OCI-LY1 (cell line): ENCODE data around the gene CACUL1.

Experiments used
- H2AFZ ChIP-seq: fragments of 200-600 bp; sonication (generic), shearing (Covaris generic); 2 replicates; pipeline ENCODE4 v1.6.0; 2014; ENCODE audit warnings: antibody characterized with exemption, mild to moderate bottlenecking, low read length
- H3F3A ChIP-seq: fragments of 200-600 bp; sonication (generic), shearing (Covaris generic); 2 replicates; pipeline ENCODE4 v1.6.0; 2014; ENCODE audit warnings: mild to moderate bottlenecking, antibody characterized with exemption, low read length, moderate library complexity; ENCODE audit not compliant: insufficient read depth
- H3K27ac ChIP-seq: fragments of 200-600 bp; sonication (generic); 2 replicates; pipeline ENCODE4 v1.5.1; 2014; ENCODE audit warnings: low read length, mixed run types, mild to moderate bottlenecking, low read depth; ENCODE audit not compliant: poor library complexity, severe bottlenecking
- H3K27me3 ChIP-seq: fragments of 200-600 bp; sonication (generic); 2 replicates; pipeline ENCODE4 v1.6.0; 2014; ENCODE audit warnings: antibody characterized with exemption, mild to moderate bottlenecking, low read length, moderate library complexity; ENCODE audit not compliant: insufficient read depth
- H3K36me3 ChIP-seq: fragments of 200-600 bp; sonication (generic); 2 replicates; pipeline ENCODE4 v1.6.1; 2014; ENCODE audit warnings: mild to moderate bottlenecking, antibody characterized with exemption, low read length, moderate library complexity, mixed read lengths; ENCODE audit not compliant: insufficient read depth
- H3K4me1 ChIP-seq: fragments of 200-600 bp; sonication (generic); 2 replicates; pipeline ENCODE4 v1.5.1; 2014; ENCODE audit warnings: mild to moderate bottlenecking, low read length, moderate library complexity; ENCODE audit not compliant: insufficient read depth, severe bottlenecking
- H3K4me2 ChIP-seq: fragments of 200-600 bp; sonication (generic), shearing (Covaris generic); 2 replicates; pipeline ENCODE4 v1.6.1; 2014; ENCODE audit warnings: low read length
- H3K4me3 ChIP-seq: fragments of 200-600 bp; sonication (generic); 2 replicates; pipeline ENCODE4 v1.5.1; 2014; ENCODE audit warnings: low read length, low read depth, mild to moderate bottlenecking, mixed read lengths; ENCODE audit not compliant: poor library complexity, severe bottlenecking
- H3K79me2 ChIP-seq: fragments of 200-600 bp; shearing (Covaris generic); 2 replicates; pipeline ENCODE4 v1.6.1; 2016; ENCODE audit warnings: mixed run types, low read length, mixed read lengths; ENCODE audit not compliant: insufficient read depth
- H3K9ac ChIP-seq: fragments of 200-600 bp; sonication (generic), shearing (Covaris generic); 2 replicates; pipeline ENCODE4 v1.6.1; 2014; ENCODE audit warnings: mild to moderate bottlenecking, low read length, mixed read lengths
- H3K9me2 ChIP-seq: fragments of 200-600 bp; sonication (generic), shearing (Covaris generic); 2 replicates; pipeline ENCODE4 v1.6.1; 2014; ENCODE audit warnings: low read depth, mild to moderate bottlenecking, low read length, mixed read lengths
- H3K9me3 ChIP-seq: fragments of 200-600 bp; shearing (Covaris generic); 2 replicates; pipeline ENCODE4 v1.6.1; 2014; ENCODE audit warnings: low read length, mixed read lengths
- H4K20me1 ChIP-seq: fragments of 200-600 bp; sonication (generic), shearing (Covaris generic); 2 replicates; pipeline ENCODE4 v1.6.0; 2016; ENCODE audit warnings: mild to moderate bottlenecking, low read length; ENCODE audit not compliant: insufficient read depth
- EZH2 ChIP-seq: fragments of 200-600 bp; sonication (generic), shearing (Covaris generic); IDR thresholded peaks from 2 replicates; pipeline ENCODE4 v1.8.0; 2017; ENCODE audit warnings: borderline replicate concordance, mixed run types, mild to moderate bottlenecking, antibody characterized with exemption, low read length, moderate library complexity, mixed read lengths
- TF ChIP-seq, protein P1 (sequence below): fragments of 200-600 bp; sonication (generic), shearing (Covaris generic); IDR thresholded peaks from 2 replicates; pipeline ENCODE4 v1.5.1; 2017; ENCODE audit warnings: mild to moderate bottlenecking, antibody characterized with exemption, low read length, moderate library complexity, mixed read lengths

The CACUL1 gene

DNA sequence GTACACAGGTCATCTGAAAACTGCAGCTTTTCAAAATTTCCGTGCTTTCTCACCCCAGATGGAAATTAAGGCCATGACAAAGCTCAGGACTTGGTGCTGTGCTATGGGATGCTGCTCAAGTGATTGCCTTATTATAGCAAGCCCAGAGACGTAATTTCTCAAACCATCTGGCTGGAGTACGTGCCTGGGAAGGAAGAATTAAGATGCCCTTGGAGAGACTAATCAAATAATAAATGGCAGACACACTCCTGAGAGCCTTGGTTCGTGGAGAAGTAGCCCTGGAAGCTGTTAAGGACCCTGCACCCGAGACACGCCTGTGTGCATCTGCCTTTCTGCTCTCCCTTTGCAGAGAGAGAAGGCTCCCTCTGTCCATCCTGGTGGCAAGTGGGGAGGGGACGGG lies 121.0 kb downstream of the CACUL1 start:
- Histone ChIP-seq H3K9me3 (no peaks in the 10 kb centered on the region), H3K36me3 (no peaks in the 10 kb centered on the region), H3K9me2 (no peaks in the 10 kb centered on the region), H3K4me2 (no peak overlapping the region), H4K20me1 (no peaks in the 10 kb centered on the region), H3K4me1 (no peaks in the 10 kb centered on the region), H3K79me2 (no peaks in the 10 kb centered on the region), H3K9ac (no peak overlapping the region), H3K27me3 (no peaks in the 10 kb centered on the region), H2AFZ (no peak overlapping the region), H3K4me3 (no peak overlapping the region), H3K27ac (no peak overlapping the region), H3F3A (no peaks in the 10 kb centered on the region)
- no peak for TF ChIP-seq EZH2
- TF ChIP-seq, protein P1, sequence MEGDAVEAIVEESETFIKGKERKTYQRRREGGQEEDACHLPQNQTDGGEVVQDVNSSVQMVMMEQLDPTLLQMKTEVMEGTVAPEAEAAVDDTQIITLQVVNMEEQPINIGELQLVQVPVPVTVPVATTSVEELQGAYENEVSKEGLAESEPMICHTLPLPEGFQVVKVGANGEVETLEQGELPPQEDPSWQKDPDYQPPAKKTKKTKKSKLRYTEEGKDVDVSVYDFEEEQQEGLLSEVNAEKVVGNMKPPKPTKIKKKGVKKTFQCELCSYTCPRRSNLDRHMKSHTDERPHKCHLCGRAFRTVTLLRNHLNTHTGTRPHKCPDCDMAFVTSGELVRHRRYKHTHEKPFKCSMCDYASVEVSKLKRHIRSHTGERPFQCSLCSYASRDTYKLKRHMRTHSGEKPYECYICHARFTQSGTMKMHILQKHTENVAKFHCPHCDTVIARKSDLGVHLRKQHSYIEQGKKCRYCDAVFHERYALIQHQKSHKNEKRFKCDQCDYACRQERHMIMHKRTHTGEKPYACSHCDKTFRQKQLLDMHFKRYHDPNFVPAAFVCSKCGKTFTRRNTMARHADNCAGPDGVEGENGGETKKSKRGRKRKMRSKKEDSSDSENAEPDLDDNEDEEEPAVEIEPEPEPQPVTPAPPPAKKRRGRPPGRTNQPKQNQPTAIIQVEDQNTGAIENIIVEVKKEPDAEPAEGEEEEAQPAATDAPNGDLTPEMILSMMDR, result no peak

DNA sequence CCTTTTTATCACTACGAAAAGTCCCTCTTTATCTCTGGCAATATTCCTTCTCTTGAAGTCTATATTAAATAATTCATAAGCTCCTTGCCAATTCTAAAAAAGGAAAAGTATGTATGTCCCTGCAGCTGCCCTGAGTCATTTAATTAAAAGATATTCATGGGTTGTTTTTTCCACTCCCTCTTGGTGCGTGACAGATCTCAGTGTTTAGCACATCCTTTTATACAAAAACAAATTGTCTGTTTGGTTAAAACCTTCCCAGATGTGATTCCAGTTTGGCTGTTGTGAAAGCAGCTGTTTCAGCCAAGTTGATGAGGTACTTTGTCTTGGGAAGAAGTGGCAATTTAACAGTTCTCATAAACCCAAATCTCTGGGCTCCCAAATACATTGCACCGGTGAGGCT lies 125.6 kb downstream of the CACUL1 start:
- Histone ChIP-seq H3K9ac (no peak overlapping the region), H3K9me2 (no peaks in the 10 kb centered on the region), H3F3A (no peaks in the 10 kb centered on the region), H3K27me3 (no peaks in the 10 kb centered on the region; the same call in 1 of the 2 replicates), H3K36me3 (no peaks in the 10 kb centered on the region), H3K4me3 (no peak overlapping the region), H3K27ac (no peak overlapping the region), H4K20me1 (no peaks in the 10 kb centered on the region), H3K9me3 (no peaks in the 10 kb centered on the region), H3K4me1 (no peaks in the 10 kb centered on the region), H2AFZ (no peak overlapping the region), H3K79me2 (no peaks in the 10 kb centered on the region), H3K4me2 (no peak overlapping the region)
- no peak for TF ChIP-seq EZH2

DNA sequence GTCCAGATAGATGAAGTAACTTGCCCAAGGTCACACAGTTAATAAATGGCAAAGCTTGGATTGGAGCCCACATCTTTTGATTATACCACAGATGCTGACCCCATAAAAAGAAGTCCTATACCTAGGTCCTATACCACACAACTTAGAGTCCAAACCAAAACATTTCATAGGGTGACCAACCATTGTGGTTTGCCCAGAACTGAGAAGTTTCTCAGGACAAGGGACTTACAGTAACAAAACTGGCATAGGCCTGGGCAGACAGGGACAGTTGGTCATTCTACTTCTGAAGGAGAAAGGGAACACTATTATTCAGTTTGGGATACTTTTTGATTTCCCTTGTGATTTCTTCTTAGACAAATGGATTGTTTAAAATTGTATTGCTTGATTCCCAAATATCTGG lies 126.4 kb downstream of the CACUL1 start:
- no peak for TF ChIP-seq EZH2
- TF ChIP-seq, protein P1, result no peak
- no peaks in the 10 kb centered on the region for H3K9me3 ChIP-seq
- no peaks in the 10 kb centered on the region for H3K36me3 ChIP-seq
- H4K20me1 ChIP-seq, result no peaks in the 10 kb centered on the region
- H3K27ac ChIP-seq, result no peak overlapping the region
- H3K9me2 ChIP-seq, result no peaks in the 10 kb centered on the region
- H3K9ac ChIP-seq, result no peak overlapping the region
- H3K4me3 ChIP-seq, result no peak overlapping the region
- H3F3A ChIP-seq, result no peaks in the 10 kb centered on the region
- no peak overlapping the region for H3K4me2 ChIP-seq
- no peaks in the 10 kb centered on the region for H3K4me1 ChIP-seq
- no peaks in the 10 kb centered on the region; the same call in 1 of the 2 replicates for H3K27me3 ChIP-seq
- H3K79me2 ChIP-seq, result no peaks in the 10 kb centered on the region
- no peak overlapping the region for H2AFZ ChIP-seq

DNA sequence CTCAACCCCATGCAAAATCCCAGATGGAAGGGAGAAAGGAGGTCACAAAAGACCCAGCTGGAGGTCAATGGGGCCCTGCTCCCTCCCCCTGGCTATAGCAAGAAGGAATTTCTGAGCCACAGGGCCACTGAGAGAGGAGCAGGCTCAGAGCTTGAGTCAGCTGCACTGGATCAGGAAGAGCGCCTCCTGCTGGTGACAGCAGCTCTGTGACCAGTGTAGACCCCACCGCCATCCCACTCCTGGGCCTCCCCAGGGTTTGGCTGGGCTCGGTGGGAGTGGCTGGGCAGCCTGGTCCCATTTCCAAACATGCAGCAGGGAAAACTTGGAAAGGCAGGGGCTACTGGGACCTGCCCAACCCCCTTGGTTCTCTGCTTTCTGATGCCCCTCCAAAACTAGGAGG lies 127.8 kb downstream of the CACUL1 start:
- Histone ChIP-seq H3K27ac (no peak overlapping the region), H3K9me3 (no peaks in the 10 kb centered on the region), H3K27me3 (no peaks in the 10 kb centered on the region; the same call in 1 of the 2 replicates), H2AFZ (no peak overlapping the region), H3K4me3 (no peak overlapping the region), H3K9me2 (no peaks in the 10 kb centered on the region), H3K4me1 (no peaks in the 10 kb centered on the region), H3K9ac (no peak overlapping the region), H3K36me3 (no peaks in the 10 kb centered on the region), H3F3A (no peaks in the 10 kb centered on the region), H3K79me2 (no peaks in the 10 kb centered on the region), H4K20me1 (no peaks in the 10 kb centered on the region), H3K4me2 (no peak overlapping the region)
- no peak for TF ChIP-seq EZH2
- TF ChIP-seq, protein P1, result peak; percentile 58
